Naive thymus-derived CD8-positive, alpha-beta T cell (primary cell): Measurements from ENCODE around the gene ELP4. TPM values are rescaled to one million over a fixed set of nuclear protein-coding genes. Genes with fewer than 3 reads are reported as not detected.
"Not testable (repeated sequence)": the region's sequence is repeated elsewhere in the genome, so short reads cannot be mapped to it uniquely, and the experiment has no call there.

Source experiments
- ATAC-seq, 2 donors: fragments of 150-1000 bp; cut with Tn5 transposase in 1 of 2; sonication (Bioruptor Pico), chemical (Tn5 transposase) in 1 of 2; 1 replicate in 1 of 2; 2 replicates in 1 of 2; pipeline ENCODE4 v1.10.0; 2021; ENCODE audit warnings: mild to moderate bottlenecking in 2 of 2, moderate library complexity in 2 of 2
- POLR2A ChIA-PET: fragments of 350-600 bp; sonication (Branson Sonifier 250); formaldehyde crosslinking; loops from one replicate; lab custom pipeline; 2021; ENCODE audit warnings: antibody characterized with exemption; lab: Charles Lee
- DNase-seq, 10 donors: peaks; one replicate each; pipeline versions ENCODE4 v3.0.0 to v3.0.0-alpha.2; 2020 to 2022
- H3K27ac Mint-ChIP-seq, 10 donors: one replicate each; pipeline ENCODE4 v1.8.0; 2020 to 2022; ENCODE audit warnings: mild to moderate bottlenecking in 10 of 10, mixed read lengths in 10 of 10, moderate library complexity in 4 of 10, inconsistent platforms in 1 of 10
- H3K27me3 Mint-ChIP-seq, 5 donors: one replicate each; pipeline ENCODE4 v1.8.0; 2021 to 2022; ENCODE audit warnings: mixed read lengths in 5 of 5
- H3K36me3 Mint-ChIP-seq, 3 donors: one replicate each; pipeline ENCODE4 v1.8.0; 2020 to 2022; ENCODE audit warnings: mixed read lengths in 3 of 3, mild to moderate bottlenecking in 2 of 3, inconsistent platforms in 1 of 3
- H3K4me1 Mint-ChIP-seq, 4 donors: one replicate each; pipeline ENCODE4 v1.8.0; 2021 to 2022; ENCODE audit warnings: mixed read lengths in 4 of 4
- H3K4me3 Mint-ChIP-seq, 10 donors: one replicate each; pipeline ENCODE4 v1.8.0; 2020 to 2022; ENCODE audit warnings: mild to moderate bottlenecking in 10 of 10, mixed read lengths in 10 of 10, moderate library complexity in 6 of 10, inconsistent platforms in 1 of 10
- H3K9me3 Mint-ChIP-seq, 9 donors: one replicate each; pipeline ENCODE4 v1.8.0; 2020 to 2022; ENCODE audit warnings: mixed read lengths in 9 of 9, mild to moderate bottlenecking in 3 of 9, inconsistent platforms in 1 of 9, moderate library complexity in 1 of 9
- polyA plus RNA-seq, 3 donors: library from polyadenylated mRNA; unstranded; fragments of 300-500 nt; fragmentation: Illumina TruSeq; gene quantifications; one replicate each; pipeline ENCODE4 v1.2.3, GENCODE V29; 2021
- total RNA-seq, 8 experiments: library from RNA in 2 of 8; stranded (reverse) in 2 of 8; gene quantifications; one replicate each; pipeline ENCODE4 v1.2.3 and lab custom pipeline; 2021 to 2026

The ELP4 gene
- total and polyA plus RNA-seq, 5 experiments from 2014 or later, result 17.8 to 25.5 (median 23.0) TPM

DNA sequence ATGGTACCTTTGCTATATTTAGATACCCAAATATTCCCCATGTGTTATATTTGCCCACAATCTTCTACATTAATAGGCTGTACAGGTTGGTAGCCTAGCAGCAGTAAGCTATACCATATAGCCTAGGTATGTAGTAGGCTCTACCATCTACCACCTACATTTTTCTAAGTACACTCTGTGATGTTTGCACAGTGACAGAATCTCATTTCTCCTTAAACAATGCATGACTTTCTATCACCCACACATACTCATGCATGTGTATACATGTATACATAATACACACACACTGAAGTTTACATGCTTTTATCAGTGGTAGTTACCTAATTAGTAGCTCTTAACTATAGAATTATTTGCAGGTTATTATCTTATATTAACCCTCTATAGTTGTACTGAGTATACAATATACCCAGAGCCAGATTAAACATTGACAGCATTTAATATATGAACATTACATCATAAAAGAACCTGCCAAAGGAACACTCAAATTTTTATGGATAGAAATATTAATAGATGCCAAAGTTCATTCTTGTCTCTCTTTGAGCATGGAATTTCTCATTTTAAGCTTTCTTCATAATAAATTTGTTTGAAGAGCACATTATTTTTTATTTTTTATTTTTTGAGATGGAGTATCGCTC lies 51.4 kb downstream of the ELP4 start:
- peaks cover 0 to 2% (median 0%) of the 10 kb centered on the region in 4 donors for H3K4me1 Mint-ChIP-seq
- POLR2A ChIA-PET, result no interaction called here
- DNase-seq (no peak), ATAC-seq (no peak)
- H3K4me3 Mint-ChIP-seq, result no peak overlapping the region
- H3K27ac Mint-ChIP-seq, result no peak overlapping the region
- peaks cover 5 to 11% (median 7%) of the 10 kb centered on the region in 3 donors for H3K36me3 Mint-ChIP-seq
- H3K9me3 Mint-ChIP-seq, result peaks cover 0 to 12% (median 2%) of the 10 kb centered on the region in 9 donors
- H3K27me3 Mint-ChIP-seq, result no peaks in the 10 kb centered on the region

DNA sequence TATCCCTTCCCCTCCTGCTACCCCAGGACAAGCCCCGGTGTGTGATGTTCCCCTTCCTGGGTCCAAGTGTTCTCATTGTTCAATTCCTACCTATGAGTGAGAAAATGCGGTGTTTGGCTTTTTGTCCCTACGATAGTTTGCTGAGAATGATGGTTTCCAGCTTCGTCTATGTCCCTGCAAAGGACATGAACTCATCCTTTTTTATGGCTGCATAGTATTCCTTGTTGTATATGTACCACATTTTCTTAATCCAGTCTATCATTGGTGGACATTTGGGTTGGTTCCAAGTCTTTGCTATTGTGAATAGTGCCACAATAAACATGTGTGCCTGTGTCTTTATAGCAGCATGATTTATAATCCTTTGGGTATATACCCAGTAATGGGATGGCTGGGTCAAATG lies 55.0 kb downstream of the ELP4 start:
- H3K4me1 Mint-ChIP-seq, ATAC-seq, H3K4me3 Mint-ChIP-seq, H3K27ac Mint-ChIP-seq, H3K27me3 Mint-ChIP-seq, DNase-seq, POLR2A ChIA-PET: not testable (repeated sequence)
- peaks cover 9 to 40% (median 22%) of the 10 kb centered on the region in 3 donors for H3K36me3 Mint-ChIP-seq
- H3K9me3 Mint-ChIP-seq, result peaks cover 0 to 12% (median 2%) of the 10 kb centered on the region in 9 donors

DNA sequence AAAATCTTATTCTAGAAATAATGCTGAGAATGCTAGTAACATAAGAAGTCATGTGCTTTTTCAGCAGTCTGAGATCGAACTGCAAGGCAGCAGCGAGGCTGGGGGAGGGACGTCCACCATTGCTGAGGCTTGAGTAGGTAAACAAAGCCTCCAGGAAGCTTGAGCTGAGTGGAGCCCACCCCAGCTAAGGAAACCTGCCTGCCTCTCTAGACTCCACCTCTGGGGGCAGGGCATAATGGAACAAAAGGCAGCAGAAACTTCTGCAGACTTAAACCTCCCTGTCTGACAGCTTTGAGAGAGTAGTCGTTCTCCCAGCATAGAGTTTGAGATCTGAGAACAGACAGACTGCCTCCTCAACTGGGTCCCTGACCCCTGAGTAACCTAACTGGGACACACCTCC lies 64.6 kb downstream of the ELP4 start:
- Mint-ChIP-seq H3K9me3 (peaks cover 8 to 35% (median 23%) of the 10 kb centered on the region in 9 donors), H3K36me3 (peaks cover 15 to 53% (median 17%) of the 10 kb centered on the region in 3 donors)
- H3K4me1 Mint-ChIP-seq, POLR2A ChIA-PET, H3K27me3 Mint-ChIP-seq, H3K4me3 Mint-ChIP-seq, ATAC-seq, H3K27ac Mint-ChIP-seq, DNase-seq: not testable (repeated sequence)

DNA sequence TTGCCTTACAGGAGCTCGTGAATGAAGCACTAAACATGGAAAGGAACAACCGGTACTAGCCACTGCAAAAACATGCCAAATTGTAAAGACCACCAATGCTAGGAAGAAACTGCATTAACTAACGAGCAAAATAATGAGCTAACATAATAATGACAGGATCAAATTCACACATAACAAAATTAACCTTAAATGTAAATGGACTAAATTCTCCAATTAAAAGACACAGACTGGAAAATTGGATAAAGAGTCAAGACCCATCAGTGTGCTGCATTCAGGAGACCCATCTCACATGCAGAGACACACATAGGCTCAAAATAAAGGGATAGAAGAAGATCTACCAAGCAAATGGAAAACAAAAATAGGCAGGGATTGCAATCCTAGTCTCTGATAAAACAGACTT lies 66.2 kb downstream of the ELP4 start:
- H3K4me3 Mint-ChIP-seq, ATAC-seq, DNase-seq, H3K27ac Mint-ChIP-seq, H3K4me1 Mint-ChIP-seq, POLR2A ChIA-PET, H3K27me3 Mint-ChIP-seq: not testable (repeated sequence)
- H3K36me3 Mint-ChIP-seq, result peaks cover 12 to 43% (median 13%) of the 10 kb centered on the region in 3 donors
- peaks cover 4 to 35% (median 28%) of the 10 kb centered on the region in 9 donors for H3K9me3 Mint-ChIP-seq

DNA sequence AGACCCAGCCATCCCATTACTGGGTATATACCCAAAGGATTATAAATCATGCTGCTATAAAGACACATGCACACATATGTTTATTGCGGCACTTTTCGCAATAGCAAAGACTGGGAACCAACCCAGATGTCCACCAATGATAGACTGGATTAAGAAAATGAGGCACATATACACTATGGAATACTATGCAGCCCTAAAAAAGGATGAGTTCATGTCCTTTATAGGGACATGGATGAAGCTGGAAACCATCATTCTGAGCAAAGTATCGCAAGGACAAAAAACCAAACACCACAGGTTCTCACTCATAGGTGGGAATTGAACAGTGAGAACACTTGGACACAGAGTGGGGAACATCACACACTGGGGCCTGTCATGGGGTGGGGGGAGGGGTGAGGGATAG lies 69.8 kb downstream of the ELP4 start:
- H3K9me3 Mint-ChIP-seq, result peaks cover 0 to 35% (median 20%) of the 10 kb centered on the region in 9 donors
- H3K27me3 Mint-ChIP-seq, DNase-seq, H3K4me3 Mint-ChIP-seq, H3K27ac Mint-ChIP-seq, ATAC-seq, POLR2A ChIA-PET, H3K4me1 Mint-ChIP-seq: not testable (repeated sequence)
- peaks cover 2 to 34% (median 13%) of the 10 kb centered on the region in 3 donors for H3K36me3 Mint-ChIP-seq

DNA sequence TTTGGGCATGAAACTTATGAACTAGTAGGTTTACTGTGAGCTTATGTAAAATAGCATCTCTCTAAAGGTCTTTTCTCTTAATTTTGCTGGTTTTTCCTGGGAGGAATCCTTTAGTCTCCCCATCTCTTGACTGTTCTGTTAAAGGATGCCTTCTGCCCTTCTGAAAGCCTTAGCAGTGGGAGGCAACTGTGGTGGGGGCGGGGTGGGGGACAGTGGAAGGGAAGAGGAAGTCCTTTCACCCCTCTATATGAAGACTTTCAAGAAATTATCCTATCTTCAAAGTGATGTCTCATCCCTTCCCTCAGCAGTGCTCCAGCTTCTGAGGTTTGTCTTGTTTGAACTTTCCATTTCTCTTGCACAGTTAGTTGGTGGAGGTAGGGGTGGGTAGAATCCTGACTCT lies 73.1 kb downstream of the ELP4 start:
- ATAC-seq (no peak), DNase-seq (no peak)
- Mint-ChIP-seq H3K27ac (peak overlapping the region in 3 of 10 donors; percentile 22 to 67 (median 23)), H3K36me3 (peaks cover 4 to 16% (median 5%) of the 10 kb centered on the region in 3 donors), H3K27me3 (no peaks in the 10 kb centered on the region), H3K4me3 (no peak overlapping the region), H3K4me1 (peaks cover 3 to 13% (median 8%) of the 10 kb centered on the region in 4 donors), H3K9me3 (peaks cover 0 to 14% (median 4%) of the 10 kb centered on the region in 9 donors)
- POLR2A ChIA-PET, result no interaction called here

DNA sequence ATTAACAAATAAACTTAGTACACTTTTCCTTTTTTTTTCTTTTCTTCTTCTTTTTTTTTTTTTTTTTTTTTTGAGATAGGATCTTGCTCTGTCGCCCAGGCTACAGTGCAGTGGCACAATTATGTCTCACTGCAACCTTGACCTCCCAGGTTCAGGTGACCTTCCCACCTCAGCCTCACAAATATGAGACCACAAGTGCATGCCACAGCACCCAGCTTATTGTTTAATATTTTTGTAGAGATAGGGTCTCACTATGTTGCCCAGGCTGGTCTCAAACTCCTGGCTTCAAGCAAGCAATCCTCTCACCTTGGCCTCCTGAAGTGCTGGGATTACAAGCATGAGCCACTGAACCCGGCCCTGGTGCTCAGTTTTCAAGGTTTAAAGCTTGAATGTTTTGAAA lies 88.9 kb downstream of the ELP4 start:
- DNase-seq (no peak), ATAC-seq (no peak)
- peaks cover 0 to 3% (median 0%) of the 10 kb centered on the region in 9 donors for H3K9me3 Mint-ChIP-seq
- H3K36me3 Mint-ChIP-seq, result peaks cover 3 to 43% (median 41%) of the 10 kb centered on the region in 3 donors
- no peaks in the 10 kb centered on the region for H3K4me1 Mint-ChIP-seq
- no peaks in the 10 kb centered on the region for H3K27me3 Mint-ChIP-seq
- no peak overlapping the region for H3K4me3 Mint-ChIP-seq
- no peak overlapping the region for H3K27ac Mint-ChIP-seq
- POLR2A ChIA-PET, result no interaction called here

DNA sequence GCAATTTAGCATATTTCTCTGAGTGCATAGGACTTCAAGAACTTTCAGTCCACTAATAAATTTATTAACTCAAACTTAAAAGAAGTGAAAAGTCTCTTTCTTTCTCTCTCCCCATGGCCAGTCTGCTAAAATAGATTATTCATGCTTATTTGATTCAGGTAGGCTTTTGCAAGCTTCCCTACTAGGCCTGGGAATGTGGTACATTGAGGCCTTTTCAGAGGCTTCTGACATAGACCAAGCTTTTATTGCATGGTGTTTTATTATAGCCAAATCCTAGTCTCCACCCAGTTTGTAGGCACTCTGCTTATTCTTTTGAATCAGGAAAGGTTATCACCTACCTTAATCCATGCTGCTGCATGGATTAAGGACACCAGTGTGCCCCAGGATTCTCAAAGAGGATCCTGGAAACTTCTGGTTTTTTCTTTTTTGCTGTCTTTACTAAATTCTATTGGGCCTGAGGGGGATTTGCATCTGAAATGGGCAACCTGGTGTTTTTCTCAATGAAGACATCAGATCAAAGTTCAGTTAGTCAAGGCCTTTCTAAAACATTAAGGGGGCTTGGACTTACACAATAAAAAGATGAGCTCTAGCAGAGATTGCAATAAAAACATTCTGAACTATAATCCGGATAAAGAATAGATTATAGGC lies 92.2 kb downstream of the ELP4 start:
- no peak overlapping the region for H3K4me3 Mint-ChIP-seq
- DNase-seq (no peak), ATAC-seq (no peak)
- H3K27ac Mint-ChIP-seq, result no peak overlapping the region
- peaks cover 0 to 3% (median 0%) of the 10 kb centered on the region in 9 donors for H3K9me3 Mint-ChIP-seq
- no peaks in the 10 kb centered on the region for H3K27me3 Mint-ChIP-seq
- POLR2A ChIA-PET, result no interaction called here
- H3K4me1 Mint-ChIP-seq, result no peaks in the 10 kb centered on the region
- peaks cover 0 to 45% (median 34%) of the 10 kb centered on the region in 3 donors for H3K36me3 Mint-ChIP-seq

DNA sequence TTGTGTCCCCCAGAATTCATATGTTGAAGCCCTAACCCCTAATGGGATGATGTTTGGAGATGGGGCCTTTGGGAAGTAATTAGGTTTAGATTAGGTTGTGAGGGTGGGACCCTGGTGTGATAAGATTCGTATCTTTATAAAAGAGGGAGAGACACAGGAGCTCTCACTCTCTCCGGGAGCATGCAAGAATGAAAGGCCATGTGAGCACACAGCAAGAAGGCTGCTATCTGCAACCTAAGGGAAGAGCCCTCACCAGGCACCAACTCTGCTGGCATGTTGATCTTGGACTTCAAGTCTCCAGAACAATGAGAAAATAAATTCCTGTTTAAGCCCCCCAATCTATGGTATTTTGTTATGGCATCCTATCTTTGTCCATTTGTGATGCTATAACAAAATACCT lies 97.3 kb downstream of the ELP4 start:
- POLR2A ChIA-PET, result no interaction called here
- Mint-ChIP-seq H3K27ac (no peak overlapping the region), H3K4me3 (no peak overlapping the region), H3K27me3 (no peaks in the 10 kb centered on the region), H3K9me3 (peaks cover 0 to 3% (median 0%) of the 10 kb centered on the region in 9 donors), H3K36me3 (peaks cover 4 to 35% (median 19%) of the 10 kb centered on the region in 3 donors), H3K4me1 (peaks cover 0 to 5% (median 0%) of the 10 kb centered on the region in 4 donors)
- ATAC-seq (no peak), DNase-seq (no peak)

DNA sequence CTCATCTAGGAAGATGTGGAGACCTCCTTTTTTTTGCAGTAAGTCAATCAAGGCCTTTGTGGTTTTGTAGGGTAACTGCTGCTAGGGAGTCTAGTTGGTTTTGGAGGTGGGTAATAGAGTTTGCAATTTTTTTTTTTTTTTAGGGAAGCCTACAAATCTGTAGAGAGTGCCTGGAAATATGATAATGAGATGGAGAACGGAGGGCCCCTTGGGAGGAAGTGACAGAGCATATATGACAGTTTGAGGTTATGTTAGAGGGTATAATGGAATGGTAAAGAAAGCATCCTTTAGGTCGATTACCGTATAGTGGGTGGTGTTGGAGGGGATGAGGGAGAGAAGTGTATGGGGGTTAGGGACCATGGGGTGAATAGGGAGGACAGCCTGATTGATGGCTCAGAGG lies 98.3 kb downstream of the ELP4 start:
- DNase-seq (no peak), ATAC-seq (no peak)
- H3K4me1 Mint-ChIP-seq, result peaks cover 0 to 5% (median 0%) of the 10 kb centered on the region in 4 donors
- H3K27me3 Mint-ChIP-seq, result no peaks in the 10 kb centered on the region
- POLR2A ChIA-PET, result no interaction called here
- H3K27ac Mint-ChIP-seq, result peak overlapping the region in 1 of 10 donors; percentile 33
- H3K36me3 Mint-ChIP-seq, result peaks cover 4 to 35% (median 19%) of the 10 kb centered on the region in 3 donors
- no peak overlapping the region for H3K4me3 Mint-ChIP-seq
- H3K9me3 Mint-ChIP-seq, result peaks cover 0 to 3% (median 0%) of the 10 kb centered on the region in 9 donors

DNA sequence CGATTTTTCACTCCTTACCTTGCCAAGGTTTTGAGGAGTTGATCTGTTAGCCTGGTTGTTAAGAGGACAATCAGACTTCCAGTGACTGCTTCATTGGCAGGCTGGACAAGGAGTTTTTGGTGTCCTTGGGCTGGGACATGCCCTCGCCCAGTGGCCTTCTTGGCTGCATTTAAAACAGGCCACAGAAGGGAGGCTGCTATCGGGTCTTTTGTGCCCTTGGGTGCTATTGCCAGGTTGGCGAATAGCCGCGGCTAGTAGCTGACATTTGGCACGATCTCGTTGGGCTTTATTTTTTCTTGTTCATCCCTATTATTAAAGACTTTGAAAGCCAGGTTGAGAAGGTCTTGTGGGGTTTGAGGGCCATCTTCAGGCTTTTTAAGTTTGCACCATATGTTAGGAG lies 99.4 kb downstream of the ELP4 start:
- H3K9me3 Mint-ChIP-seq, result peaks cover 0 to 3% (median 0%) of the 10 kb centered on the region in 9 donors
- H3K27ac Mint-ChIP-seq, result no peak overlapping the region
- POLR2A ChIA-PET, result no interaction called here

DNA sequence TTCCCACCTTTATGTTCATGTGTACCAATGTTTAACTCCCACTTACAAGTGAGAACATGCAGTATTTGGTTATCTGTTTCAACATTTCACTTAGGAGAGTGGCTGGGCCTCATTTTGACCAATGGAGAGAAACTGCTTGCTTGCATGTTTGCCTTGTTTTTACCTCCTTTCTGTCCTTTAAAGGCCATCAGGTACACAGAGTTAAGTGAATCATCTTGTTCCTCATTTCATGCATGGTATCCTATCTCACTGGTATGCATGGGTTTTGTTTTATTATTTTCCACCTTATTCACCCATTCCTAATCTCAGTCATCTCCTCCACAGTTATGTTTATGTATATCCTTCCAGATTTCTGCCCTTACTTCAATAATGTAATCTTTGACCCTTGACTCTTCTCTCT lies 101.0 kb downstream of the ELP4 start:
- Mint-ChIP-seq H3K27ac (no peak overlapping the region), H3K27me3 (no peaks in the 10 kb centered on the region), H3K9me3 (peaks cover 0 to 3% (median 0%) of the 10 kb centered on the region in 9 donors), H3K4me1 (peaks cover 0 to 5% (median 0%) of the 10 kb centered on the region in 4 donors), H3K36me3 (peaks cover 10 to 24% (median 19%) of the 10 kb centered on the region in 3 donors), H3K4me3 (no peak overlapping the region)
- POLR2A ChIA-PET, result no interaction called here
- no peak for ATAC-seq
- no peak for DNase-seq

More for the DNA sequence above, 99.4 kb downstream of the ELP4 start:
- Mint-ChIP-seq H3K36me3 (peaks cover 4 to 31% (median 19%) of the 10 kb centered on the region in 3 donors), H3K4me3 (no peak overlapping the region), H3K27me3 (no peaks in the 10 kb centered on the region), H3K4me1 (peaks cover 0 to 5% (median 0%) of the 10 kb centered on the region in 4 donors)
- no peak for ATAC-seq
- no peak for DNase-seq

DNA sequence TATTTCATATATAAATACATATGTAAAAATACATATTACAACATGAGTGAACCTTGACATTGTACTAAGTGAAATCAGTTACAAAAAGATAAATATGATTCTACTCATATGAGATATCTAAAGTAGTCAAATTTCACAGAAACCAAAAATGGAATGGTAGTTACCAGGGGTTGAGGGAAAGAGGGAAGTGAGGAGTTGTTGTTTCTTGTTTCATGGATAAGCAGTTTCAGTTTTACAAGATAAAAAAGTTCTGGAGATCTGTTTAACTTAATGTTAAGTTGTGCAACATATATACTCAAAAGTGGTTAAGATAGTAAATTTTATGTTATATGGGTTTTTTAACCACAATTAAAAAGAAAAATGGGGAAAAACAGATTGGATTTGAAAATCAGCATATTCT lies 107.7 kb downstream of the ELP4 start:
- POLR2A ChIA-PET, result no interaction called here
- no peaks in the 10 kb centered on the region for H3K27me3 Mint-ChIP-seq
- no peak for DNase-seq
- peaks cover 0 to 7% (median 0%) of the 10 kb centered on the region in 9 donors for H3K9me3 Mint-ChIP-seq
- H3K4me1 Mint-ChIP-seq, result peaks cover 0 to 7% (median under 1%) of the 10 kb centered on the region in 4 donors
- H3K27ac Mint-ChIP-seq, result no peak overlapping the region
- ATAC-seq, result no peak
- H3K36me3 Mint-ChIP-seq, result peaks cover 6 to 25% (median 7%) of the 10 kb centered on the region in 3 donors
- no peak overlapping the region for H3K4me3 Mint-ChIP-seq
